CD4-positive, alpha-beta memory T cell (primary cell): ENCODE results near the gene CAMTA1. TPM values are rescaled to one million over a fixed set of nuclear protein-coding genes. Genes with fewer than 3 reads are reported as not detected.

ENCODE experiments used
- CTCF ChIA-PET: fragments of 350-600 bp; sonication (Branson Sonifier 250); formaldehyde crosslinking; loops from one replicate; lab custom pipeline; 2021; ENCODE audit warnings: inconsistent platforms; ENCODE audit not compliant: partially characterized antibody; lab: Charles Lee
- POLR2A ChIA-PET: fragments of 350-600 bp; sonication (Branson Sonifier 250); formaldehyde crosslinking; loops from one replicate; lab custom pipeline; 2021; ENCODE audit not compliant: partially characterized antibody; lab: Charles Lee
- DNase-seq, 5 donors: peaks; one replicate each; pipeline versions ENCODE4 v3.0.0 to v3.0.0-alpha.2; 2020 to 2022; ENCODE audit warnings: mixed read lengths in 1 of 5
- H3K27ac ChIP-seq: one replicate; pipeline ENCODE4 v1.7.0; 2013; ENCODE audit warnings: low read depth, low read length
- H3K27me3 ChIP-seq: 2 replicates; pipeline ENCODE4 v1.7.0; 2013; ENCODE audit warnings: mild to moderate bottlenecking, low read length, moderate library complexity; ENCODE audit not compliant: insufficient read depth
- H3K36me3 ChIP-seq: 2 replicates; pipeline ENCODE4 v1.7.0; 2013; ENCODE audit warnings: mild to moderate bottlenecking, low read length, moderate library complexity; ENCODE audit not compliant: insufficient read depth
- H3K4me1 ChIP-seq: 2 replicates; pipeline ENCODE4 v1.7.0; 2013; ENCODE audit warnings: mild to moderate bottlenecking, low read length, moderate library complexity; ENCODE audit not compliant: insufficient read depth
- H3K4me3 ChIP-seq, 2 donors: one replicate each; pipeline ENCODE4 v1.7.0; 2013; ENCODE audit warnings: low read length in 2 of 2, mild to moderate bottlenecking in 1 of 2
- H3K9me3 ChIP-seq, 2 donors: one replicate each; pipeline ENCODE4 v1.7.0; 2013; ENCODE audit warnings: low read length in 2 of 2, control low read depth in 1 of 2; ENCODE audit not compliant: control insufficient read depth in 1 of 2
- H3K27ac Mint-ChIP-seq, 7 donors: one replicate each; pipeline ENCODE4 v1.8.0; 2020 to 2021; ENCODE audit warnings: mixed read lengths in 7 of 7, mild to moderate bottlenecking in 6 of 7, inconsistent platforms in 3 of 7, moderate library complexity in 3 of 7
- H3K27me3 Mint-ChIP-seq, 2 donors: one replicate each; pipeline ENCODE4 v1.8.0; 2020 to 2021; ENCODE audit warnings: mixed read lengths in 2 of 2
- H3K36me3 Mint-ChIP-seq, 2 donors: one replicate each; pipeline ENCODE4 v1.8.0; 2020 to 2021; ENCODE audit warnings: mixed read lengths in 2 of 2, inconsistent platforms in 1 of 2, mild to moderate bottlenecking in 1 of 2
- H3K4me1 Mint-ChIP-seq, 4 donors: one replicate each; pipeline ENCODE4 v1.8.0; 2020 to 2021; ENCODE audit warnings: mixed read lengths in 4 of 4, mild to moderate bottlenecking in 1 of 4
- H3K4me3 Mint-ChIP-seq, 8 donors: one replicate each; pipeline ENCODE4 v1.8.0; 2020 to 2021; ENCODE audit warnings: mixed read lengths in 8 of 8, mild to moderate bottlenecking in 7 of 8, moderate library complexity in 6 of 8, inconsistent platforms in 3 of 8
- H3K9me3 Mint-ChIP-seq, 8 donors: one replicate each; pipeline ENCODE4 v1.8.0; 2020 to 2021; ENCODE audit warnings: mixed read lengths in 8 of 8, mild to moderate bottlenecking in 5 of 8, inconsistent platforms in 3 of 8, moderate library complexity in 1 of 8
- intact Hi-C: fragments of 100-400 bp; cut with micrococcal nuclease; formaldehyde crosslinking; loops from one replicate; pipeline ENCODE4 v1.15.1; 2023
- polyA plus RNA-seq, 2 donors: library from polyadenylated mRNA; unstranded; fragments of 300-500 nt; fragmentation: Illumina TruSeq; gene quantifications; one replicate each; pipeline ENCODE4 v1.2.3, GENCODE V29; 2021
- total RNA-seq, 2 experiments: library from RNA; stranded (reverse); gene quantifications; one replicate each; pipeline ENCODE4 v1.2.3, GENCODE V29; 2021

CAMTA1 gene
- total and polyA plus RNA-seq, 4 experiments from 2014 or later, result 39.1 to 118 (median 59.9) TPM

- Mint-ChIP-seq H3K4me3 (no peak overlapping the region), H3K27ac (no peak overlapping the region), H3K4me1 (peaks cover 5 to 20% (median 8%) of the 10 kb centered on the region in 4 donors), H3K9me3 (no peaks in the 10 kb centered on the region), H3K36me3 (no peaks in the 10 kb centered on the region), H3K27me3 (peaks cover 21 to 22% of the 10 kb centered on the region in 2 donors)
- Histone ChIP-seq H3K27me3 (peaks cover 3% of the 10 kb centered on the region), H3K9me3 (no peaks in the 10 kb centered on the region), H3K36me3 (no peaks in the 10 kb centered on the region), H3K4me1 (no peaks in the 10 kb centered on the region), H3K27ac (no peak overlapping the region), H3K4me3 (no peak overlapping the region)
- ChIA-PET POLR2A (interaction anchor here (0.9 kb wide), 1 partner anchor 8 kb away, joined by 3 read pairs; no protein-coding TSS in a partner anchor), CTCF (no interaction called here)
- intact Hi-C loops, result no loop called here
- no peak for DNase-seq
These were observed 174.2 kb downstream of the CAMTA1 start for GRCh38 chr1:6959491-6959890.

DNA sequence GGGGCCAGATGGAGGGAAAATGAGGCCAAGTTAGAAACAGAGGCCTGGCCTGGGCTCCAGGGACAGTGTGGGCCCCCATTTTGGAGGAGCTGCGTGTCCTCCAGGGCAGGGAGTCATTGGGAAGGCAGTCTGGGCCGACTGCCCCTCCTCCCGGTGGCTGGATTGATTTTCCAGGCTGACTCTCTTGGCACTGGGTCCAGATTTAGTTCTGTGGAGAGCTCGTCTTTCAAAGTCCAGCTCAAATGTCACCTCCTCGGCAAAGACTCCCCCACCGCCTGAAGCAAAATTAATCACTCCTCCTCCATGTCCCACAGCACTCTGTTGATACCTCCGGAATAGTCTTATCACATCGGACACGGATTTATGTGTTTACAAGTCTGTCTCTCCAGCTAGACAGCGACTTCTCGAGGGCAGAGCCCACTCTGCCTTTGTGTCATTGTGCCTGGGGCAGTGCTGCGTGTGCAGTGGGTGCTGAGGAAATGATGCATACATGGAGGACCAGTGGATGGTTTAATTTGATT lies 175.1 kb downstream of the CAMTA1 start:
- no peak overlapping the region for H3K27ac Mint-ChIP-seq
- H3K27me3 ChIP-seq, result peaks cover 3% of the 10 kb centered on the region
- CTCF ChIA-PET, result no interaction called here
- peaks cover 26 to 30% of the 10 kb centered on the region in 2 donors for H3K27me3 Mint-ChIP-seq
- no peak for DNase-seq
- no peaks in the 10 kb centered on the region for H3K4me1 ChIP-seq
- POLR2A ChIA-PET, result interaction anchor here (0.9 kb wide), 1 partner anchor 9 kb away, joined by 3 read pairs; no protein-coding TSS in a partner anchor
- H3K4me3 ChIP-seq, result no peak overlapping the region
- intact Hi-C loops, result no loop called here
- H3K36me3 Mint-ChIP-seq, result no peaks in the 10 kb centered on the region
- no peaks in the 10 kb centered on the region for H3K9me3 ChIP-seq
- no peaks in the 10 kb centered on the region for H3K9me3 Mint-ChIP-seq
- no peak overlapping the region for H3K27ac ChIP-seq
- peaks cover 5 to 20% (median 8%) of the 10 kb centered on the region in 4 donors for H3K4me1 Mint-ChIP-seq
- H3K4me3 Mint-ChIP-seq, result no peak overlapping the region
- H3K36me3 ChIP-seq, result no peaks in the 10 kb centered on the region

DNA sequence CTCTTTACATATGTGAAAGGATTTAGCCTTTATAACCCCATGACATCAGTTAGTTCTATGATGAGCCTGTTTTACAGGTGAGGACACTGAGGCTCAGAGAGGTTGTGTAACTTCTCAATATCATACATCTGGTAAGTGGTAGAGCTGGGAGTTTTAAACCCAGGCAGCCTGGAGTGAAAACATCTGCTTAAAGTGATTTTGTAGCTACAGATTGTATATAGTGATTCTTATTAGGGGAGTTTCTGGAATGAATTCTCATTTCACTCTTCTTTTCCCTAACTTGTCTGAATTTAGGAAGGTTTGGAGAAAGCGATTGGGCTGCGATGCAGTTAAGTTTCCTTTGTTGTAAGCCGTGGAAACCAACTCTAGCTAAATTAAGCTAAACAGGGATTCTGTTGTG lies 175.6 kb downstream of the CAMTA1 start:
- H3K4me3 Mint-ChIP-seq, result peak overlapping the region in 3 of 8 donors; percentile 10 to 43 (median 35)

GRCh38 chr1:6961289-6961688 lies 176.0 kb downstream of the CAMTA1 start:
- intact Hi-C loops, result no loop called here
- Mint-ChIP-seq H3K27ac (no peak overlapping the region), H3K9me3 (no peaks in the 10 kb centered on the region), H3K4me3 (peak overlapping the region in 2 of 8 donors; percentile 10 to 43), H3K36me3 (no peaks in the 10 kb centered on the region), H3K4me1 (peaks cover 5 to 20% (median 8%) of the 10 kb centered on the region in 4 donors), H3K27me3 (peaks cover 33 to 37% of the 10 kb centered on the region in 2 donors)
- no peak for DNase-seq
- Histone ChIP-seq H3K36me3 (no peaks in the 10 kb centered on the region), H3K4me1 (no peaks in the 10 kb centered on the region), H3K27ac (no peak overlapping the region), H3K9me3 (no peaks in the 10 kb centered on the region), H3K27me3 (peaks cover 3% of the 10 kb centered on the region), H3K4me3 (no peak overlapping the region)
- ChIA-PET POLR2A (no interaction called here), CTCF (no interaction called here)

More for the DNA sequence above, 175.6 kb downstream of the CAMTA1 start:
- Histone ChIP-seq H3K27me3 (peaks cover 3% of the 10 kb centered on the region), H3K4me3 (no peak overlapping the region), H3K4me1 (no peaks in the 10 kb centered on the region), H3K36me3 (no peaks in the 10 kb centered on the region), H3K27ac (no peak overlapping the region), H3K9me3 (no peaks in the 10 kb centered on the region)
- ChIA-PET CTCF (no interaction called here), POLR2A (no interaction called here)
- DNase-seq, result no peak
- intact Hi-C loops, result no loop called here
- H3K9me3 Mint-ChIP-seq, result no peaks in the 10 kb centered on the region
- peaks cover 30 to 35% of the 10 kb centered on the region in 2 donors for H3K27me3 Mint-ChIP-seq
- no peaks in the 10 kb centered on the region for H3K36me3 Mint-ChIP-seq
- peaks cover 5 to 20% (median 8%) of the 10 kb centered on the region in 4 donors for H3K4me1 Mint-ChIP-seq
- no peak overlapping the region for H3K27ac Mint-ChIP-seq

DNA sequence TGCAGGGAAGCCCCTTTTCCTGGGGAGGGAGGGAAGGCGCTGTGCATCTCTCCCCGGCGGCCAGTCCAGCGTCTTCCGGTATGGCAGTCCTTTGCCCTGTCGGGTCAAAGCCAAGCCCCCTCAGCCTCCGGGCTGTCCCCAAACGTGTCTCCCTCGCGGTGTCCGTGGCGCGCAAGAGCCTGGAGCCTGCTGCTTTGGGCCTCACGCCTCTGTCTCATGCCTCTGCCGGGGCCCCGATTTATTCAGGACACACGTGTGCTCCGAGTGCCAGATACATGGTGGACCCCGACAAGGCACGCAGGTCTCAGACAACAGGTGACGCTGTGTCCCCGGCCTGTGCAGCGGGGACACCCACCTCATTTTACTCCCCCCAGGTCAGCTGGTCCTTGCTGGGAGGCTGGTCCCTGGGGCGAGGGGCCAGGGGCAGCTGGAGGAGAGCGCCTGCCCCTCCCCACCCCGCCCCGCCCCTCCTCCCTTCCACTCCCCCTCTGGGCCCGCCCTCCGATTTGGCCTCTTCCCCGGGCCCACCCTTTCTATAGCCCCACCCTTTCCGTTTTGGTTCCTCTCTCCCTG lies 176.7 kb downstream of the CAMTA1 start:
- Histone ChIP-seq H3K4me3 (no peak overlapping the region), H3K27me3 (peaks cover 3% of the 10 kb centered on the region), H3K9me3 (no peaks in the 10 kb centered on the region), H3K4me1 (no peaks in the 10 kb centered on the region), H3K36me3 (no peaks in the 10 kb centered on the region), H3K27ac (no peak overlapping the region)
- POLR2A ChIA-PET, result no interaction called here
- H3K36me3 Mint-ChIP-seq, result no peaks in the 10 kb centered on the region
- H3K27ac Mint-ChIP-seq, result no peak overlapping the region
- H3K4me3 Mint-ChIP-seq, result peak overlapping the region in 4 of 8 donors; percentile 20 to 42 (median 34)
- peaks cover 5 to 20% (median 8%) of the 10 kb centered on the region in 4 donors for H3K4me1 Mint-ChIP-seq
- peaks cover 31 to 38% of the 10 kb centered on the region in 2 donors for H3K27me3 Mint-ChIP-seq
- H3K9me3 Mint-ChIP-seq, result no peaks in the 10 kb centered on the region
- no peak for DNase-seq
- intact Hi-C loops, result no loop called here
- CTCF ChIA-PET, result no interaction called here

- Histone ChIP-seq H3K9me3 (no peaks in the 10 kb centered on the region), H3K4me1 (no peaks in the 10 kb centered on the region), H3K4me3 (no peak overlapping the region), H3K27me3 (peaks cover 3% of the 10 kb centered on the region), H3K27ac (no peak overlapping the region), H3K36me3 (no peaks in the 10 kb centered on the region)
- peaks cover 6 to 20% (median 8%) of the 10 kb centered on the region in 4 donors for H3K4me1 Mint-ChIP-seq
- no peak overlapping the region for H3K27ac Mint-ChIP-seq
- H3K27me3 Mint-ChIP-seq, result peaks cover 35 to 37% of the 10 kb centered on the region in 2 donors
- H3K4me3 Mint-ChIP-seq, result peak overlapping the region in 4 of 8 donors; percentile 31 to 42 (median 36)
- peak in 3 of 5 donors; percentile 3 to 43 (median 19) for DNase-seq
- no peaks in the 10 kb centered on the region for H3K36me3 Mint-ChIP-seq
- ChIA-PET CTCF (no interaction called here), POLR2A (no interaction called here)
- intact Hi-C loops, result no loop called here
- no peaks in the 10 kb centered on the region for H3K9me3 Mint-ChIP-seq
These were observed 177.3 kb downstream of the CAMTA1 start for GRCh38 chr1:6962478-6962995.

DNA sequence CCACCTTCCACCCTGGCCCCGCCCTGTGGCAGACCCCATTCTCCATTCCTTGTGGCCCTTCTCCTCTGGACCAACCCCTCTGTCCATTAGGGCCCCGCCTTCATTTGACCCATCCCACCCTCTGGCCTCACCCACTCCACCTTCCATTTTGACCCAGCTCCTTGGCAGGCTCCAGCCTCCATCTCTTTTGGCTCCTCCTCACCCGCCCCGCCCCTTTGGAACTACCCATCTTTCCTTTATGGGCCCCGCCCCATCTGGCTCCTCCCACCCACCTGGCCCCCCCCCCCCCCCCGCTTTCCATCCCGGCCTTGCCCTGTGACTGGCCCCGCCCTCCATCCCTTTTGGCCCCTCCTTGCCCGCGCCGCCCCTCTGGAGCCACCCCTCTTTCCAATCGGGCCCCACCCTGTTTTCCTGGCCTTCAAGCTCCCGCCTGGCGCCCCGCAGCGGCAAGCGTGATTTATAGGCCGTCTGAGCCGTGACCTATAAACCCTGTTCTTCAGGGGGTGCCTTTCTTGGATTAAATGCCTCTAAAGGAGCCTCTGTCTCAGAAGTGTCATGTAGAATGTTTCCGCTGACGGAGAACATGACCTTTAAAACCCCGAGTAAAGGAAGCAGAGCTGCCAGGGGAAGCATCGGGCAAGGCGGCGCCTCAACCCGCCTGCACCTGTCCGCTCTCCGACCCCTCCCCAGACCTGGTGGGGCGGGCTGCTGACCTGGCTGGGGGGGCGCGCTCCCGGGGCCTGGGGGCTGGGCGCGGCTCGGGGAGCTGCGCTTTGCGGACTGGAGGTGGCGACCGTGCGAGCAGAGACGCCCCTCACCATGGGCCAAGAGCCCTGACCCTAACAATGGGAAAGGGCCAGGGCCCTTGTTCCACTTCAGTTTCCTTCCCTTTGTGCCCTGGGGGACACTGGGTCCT lies 178.0 kb downstream of the CAMTA1 start:
- no peaks in the 10 kb centered on the region for H3K36me3 ChIP-seq
- H3K36me3 Mint-ChIP-seq, result no peaks in the 10 kb centered on the region
- no peaks in the 10 kb centered on the region for H3K4me1 ChIP-seq
- H3K27me3 Mint-ChIP-seq, result peaks cover 42 to 44% of the 10 kb centered on the region in 2 donors
- peak overlapping the region; percentile 39 to 85 (median 58) for H3K4me3 Mint-ChIP-seq
- H3K9me3 Mint-ChIP-seq, result no peaks in the 10 kb centered on the region
- H3K9me3 ChIP-seq, result no peaks in the 10 kb centered on the region
- H3K4me3 ChIP-seq, result no peak overlapping the region
- intact Hi-C loops, result no loop called here
- H3K27ac ChIP-seq, result no peak overlapping the region
- DNase-seq, result peak in 4 of 5 donors; percentile 6 to 51 (median 16)
- H3K27ac Mint-ChIP-seq, result peak overlapping the region in 1 of 7 donors; percentile 38
- H3K27me3 ChIP-seq, result peaks cover 3% of the 10 kb centered on the region
- peaks cover 7 to 23% (median 11%) of the 10 kb centered on the region in 4 donors for H3K4me1 Mint-ChIP-seq
- POLR2A ChIA-PET, result no interaction called here
- CTCF ChIA-PET, result no interaction called here
